ENCODE results near the gene HDAC3. TPM values are rescaled to one million over a fixed set of nuclear protein-coding genes. Genes with fewer than 3 reads are reported as not detected.

The HDAC3 gene
- total and polyA plus RNA-seq, 4 donors: 35.1 to 62.5 (median 46.7) TPM

- no peaks in the 10 kb centered on the region for H3K9me3 ChIP-seq (ENCODE audit: control insufficient read depth in 4 of 4, insufficient read depth in 3 of 4, low read length in 3 of 4)
- no peak for TF ChIP-seq CTCF (IDR thresholded peaks at IDR 0.05; ENCODE audit: control extremely low read depth, extremely low read depth)
- ATAC-seq (ENCODE audit: insufficient read depth, low FRiP score) (no peak), DNase-seq (no peak)
- H3K9ac ChIP-seq (ENCODE audit: insufficient read depth in 1 of 2, low read length in 2 of 2): no peak overlapping the region
- peaks cover 0 to 15% (median 14%) of the 10 kb centered on the region in 3 donors for H3K27me3 ChIP-seq (ENCODE audit: control insufficient read depth in 3 of 3, insufficient read depth in 3 of 3, low read length in 2 of 3)
- WGBS, 2 donors: 89 to 93% methylated on average over 2 of the region's 2 CpGs
- no peak overlapping the region for H3K4me3 ChIP-seq
- peaks cover 0 to 12% (median 0%) of the 10 kb centered on the region in 5 donors for H3K4me1 ChIP-seq (ENCODE audit: control insufficient read depth in 5 of 5, insufficient read depth in 5 of 5, low read length in 5 of 5)
- peaks cover 0 to 16% (median 13%) of the 10 kb centered on the region in 4 donors for H3K36me3 ChIP-seq (ENCODE audit: control insufficient read depth in 4 of 4, insufficient read depth in 4 of 4, low read length in 4 of 4)
- H3K27ac ChIP-seq (ENCODE audit: low read depth in 1 of 2, low read length in 1 of 2): no peak overlapping the region
Measured at GRCh38 chr5:141641634-141642267, 5.1 kb upstream of the HDAC3 start.

GRCh38 chr5:141640698-141641097, 4.0 kb upstream of the HDAC3 start:
- H3K4me3 ChIP-seq: no peak overlapping the region
- ATAC-seq (ENCODE audit: insufficient read depth, low FRiP score) (no peak), DNase-seq (no peak)
- no peak overlapping the region for H3K27ac ChIP-seq (ENCODE audit: low read depth in 1 of 2, low read length in 1 of 2)
- peaks cover 0 to 15% (median 14%) of the 10 kb centered on the region in 3 donors for H3K27me3 ChIP-seq (ENCODE audit: control insufficient read depth in 3 of 3, insufficient read depth in 3 of 3, low read length in 2 of 3)
- no peak overlapping the region for H3K9ac ChIP-seq (ENCODE audit: insufficient read depth in 1 of 2, low read length in 2 of 2)
- 89 to 93% methylated on average over 9 of the region's 9 CpGs for WGBS, 2 donors
- peaks cover 0 to 18% (median 4%) of the 10 kb centered on the region in 5 donors for H3K4me1 ChIP-seq (ENCODE audit: control insufficient read depth in 5 of 5, insufficient read depth in 5 of 5, low read length in 5 of 5)
- H3K36me3 ChIP-seq (ENCODE audit: control insufficient read depth in 4 of 4, insufficient read depth in 4 of 4, low read length in 4 of 4): peaks cover 0 to 14% (median 8%) of the 10 kb centered on the region in 4 donors
- no peaks in the 10 kb centered on the region for H3K9me3 ChIP-seq (ENCODE audit: control insufficient read depth in 4 of 4, insufficient read depth in 3 of 4, low read length in 3 of 4)
- no peak for TF ChIP-seq CTCF (IDR thresholded peaks at IDR 0.05; ENCODE audit: control extremely low read depth, extremely low read depth)

GRCh38 chr5:141640051-141640415, 3.4 kb upstream of the HDAC3 start:
- ATAC-seq (ENCODE audit: insufficient read depth, low FRiP score): no peak
- Histone ChIP-seq H3K27me3 (ENCODE audit: control insufficient read depth in 3 of 3, insufficient read depth in 3 of 3, low read length in 2 of 3) (peaks cover 0 to 15% (median 14%) of the 10 kb centered on the region in 3 donors), H3K36me3 (ENCODE audit: control insufficient read depth in 4 of 4, insufficient read depth in 4 of 4, low read length in 4 of 4) (peaks cover 0 to 13% (median 6%) of the 10 kb centered on the region in 4 donors), H3K4me3 (no peak overlapping the region), H3K9me3 (ENCODE audit: control insufficient read depth in 4 of 4, insufficient read depth in 3 of 4, low read length in 3 of 4) (no peaks in the 10 kb centered on the region), H3K9ac (ENCODE audit: insufficient read depth in 1 of 2, low read length in 2 of 2) (no peak overlapping the region), H3K4me1 (ENCODE audit: control insufficient read depth in 5 of 5, insufficient read depth in 5 of 5, low read length in 5 of 5) (peaks cover 0 to 23% (median 8%) of the 10 kb centered on the region in 5 donors), H3K27ac (ENCODE audit: low read depth in 1 of 2, low read length in 1 of 2) (no peak overlapping the region)
- no peak for DNase-seq
- 89 to 94% methylated on average over 3 of the region's 3 CpGs for WGBS, 2 donors
- TF ChIP-seq CTCF (IDR thresholded peaks at IDR 0.05; ENCODE audit: control extremely low read depth, extremely low read depth): no peak
